HepG2 (cell line): Measurements from ENCODE around the gene LCA5. TPM values are rescaled to one million over a fixed set of nuclear protein-coding genes. Genes with fewer than 3 reads are reported as not detected.
"Not testable (repeated sequence)": the region's sequence is repeated elsewhere in the genome, so short reads cannot be mapped to it uniquely, and the experiment has no call there.

ENCODE experiments used
- ATAC-seq: fragments of 200-7000 bp; cut with Tn5 transposase; 3 replicates; pipeline ENCODE4 v1.9.1; 2020; ENCODE audit warnings: mild to moderate bottlenecking, moderate library complexity
- BruUV-seq: library from RNA; stranded (reverse); fragments of 400-500 nt; replicated peaks from 2 replicates; lab custom pipeline; 2021; lab: Mats Ljungman, UMichigan
- CTCF ChIA-PET: fragments of 300-600 bp; formaldehyde crosslinking; extraction: SDS; loops from one replicate; lab custom pipeline; 2021; ENCODE audit warnings: low total read pairs, inconsistent platforms, low intra/inter-chr PET ratio; lab: Yijun Ruan, JAX
- POLR2A ChIA-PET: fragments of 350-600 bp; sonication (Branson Sonifier 250); formaldehyde crosslinking; loops from one replicate; lab custom pipeline; 2020; ENCODE audit warnings: antibody characterized with exemption, inconsistent platforms; lab: Yijun Ruan, JAX
- DNase-seq: peaks from one replicate; pipeline ENCODE4 v3.0.0-alpha.2; 2015; ENCODE audit warnings: low spot score
- FAIRE-seq: peaks from 3 replicates; lab custom pipeline; 2011; peaks lifted over from hg19 to GRCh38; lab: Jason Lieb, UNC
- H2AFZ ChIP-seq: one replicate; pipeline ENCODE4 v1.6.1; 2011; ENCODE audit warnings: low read length, inconsistent platforms
- H3K27ac ChIP-seq: fragments of 300-600 bp; 3 replicates; pipeline ENCODE4 v1.8.0; 2011; ENCODE audit warnings: mixed run types, mild to moderate bottlenecking, mixed read lengths, low read length, inconsistent platforms; ENCODE audit not compliant: insufficient read depth; ENCODE audit errors: extremely low read length
- H3K27me3 ChIP-seq, 2 experiments: fragments of 200-600 bp in 1 of 2; 2 replicates in 1 of 2; 3 replicates in 1 of 2; pipeline versions ENCODE4 v1.6.0 to v1.8.0; 2011; ENCODE audit warnings: low read length in 2 of 2, mild to moderate bottlenecking in 2 of 2, moderate library complexity in 2 of 2, inconsistent platforms in 1 of 2; ENCODE audit not compliant: insufficient read depth in 2 of 2, control insufficient read depth in 1 of 2
- H3K36me3 ChIP-seq, 2 experiments: fragments of 200-600 bp in 1 of 2; replicated peaks in 1 of 2; 2 replicates in 1 of 2; 3 replicates in 1 of 2; pipeline versions ENCODE4 v1.5.1 to v1.8.0; 2011; ENCODE audit warnings: low read length in 2 of 2, inconsistent platforms in 1 of 2; ENCODE audit not compliant: insufficient read depth in 2 of 2, control insufficient read depth in 1 of 2
- H3K4me1 ChIP-seq: 2 replicates; pipeline ENCODE4 v1.5.1; 2012; ENCODE audit warnings: low read length, inconsistent platforms; ENCODE audit not compliant: insufficient read depth
- H3K4me2 ChIP-seq: 2 replicates; pipeline ENCODE4 v1.6.0; 2011; ENCODE audit warnings: low read depth, low read length, inconsistent platforms
- H3K4me3 ChIP-seq, 3 experiments: fragments of 200-600 bp in 1 of 3; sonication (generic), shearing (Covaris generic) in 1 of 3; replicated peaks in 1 of 3; 2 replicates each; pipeline ENCODE4 v1.5.1; 2011 to 2016; ENCODE audit warnings: low read length in 3 of 3, inconsistent platforms in 2 of 3, low read depth in 2 of 3, mild to moderate bottlenecking in 2 of 3, control low read depth in 1 of 3, mixed read lengths in 1 of 3; ENCODE audit not compliant: insufficient read depth in 1 of 3
- H3K79me2 ChIP-seq: one replicate; pipeline ENCODE4 v1.6.1; 2011; ENCODE audit warnings: low read length, inconsistent platforms; ENCODE audit not compliant: insufficient read depth
- H3K9ac ChIP-seq: 2 replicates; pipeline ENCODE4 v1.6.0; 2011; ENCODE audit warnings: mild to moderate bottlenecking, low read depth, low read length, inconsistent platforms; ENCODE audit not compliant: insufficient read depth
- H3K9me3 ChIP-seq: 2 replicates; pipeline ENCODE4 v1.5.1; 2012; ENCODE audit warnings: mild to moderate bottlenecking, low read length
- H4K20me1 ChIP-seq: 2 replicates; pipeline ENCODE4 v1.6.0; 2011; ENCODE audit warnings: inconsistent platforms, mild to moderate bottlenecking, low read length, moderate library complexity; ENCODE audit not compliant: insufficient read depth
- ARID2 ChIP-seq: sonication (generic); formaldehyde crosslinking; IDR thresholded peaks from 2 replicates; pipeline ENCODE4 v1.8.1; 2022; ENCODE audit warnings: mild to moderate bottlenecking, missing genetic modification reagents, borderline replicate concordance
- ATAD3A ChIP-seq: sonication (generic); formaldehyde crosslinking; IDR thresholded peaks from 2 replicates; pipeline ENCODE4 v1.4.0; 2020; ENCODE audit warnings: missing genetic modification reagents
- CENPT ChIP-seq: sonication (generic); formaldehyde crosslinking; IDR thresholded peaks from 2 replicates; pipeline ENCODE4 v1.8.0; 2022; ENCODE audit warnings: low read depth, mild to moderate bottlenecking, moderate library complexity, missing genetic modification reagents
- MXD1 ChIP-seq: sonication (generic); formaldehyde crosslinking; IDR thresholded peaks from 2 replicates; pipeline ENCODE4 v1.4.0; 2020; ENCODE audit warnings: mild to moderate bottlenecking, missing genetic modification reagents
- SOX5 ChIP-seq: IDR thresholded peaks from 2 replicates; pipeline ENCODE4 v1.6.1; 2016; ENCODE audit warnings: borderline replicate concordance
- THAP11 ChIP-seq: IDR thresholded peaks from 2 replicates; pipeline ENCODE4 v1.6.1; 2016; ENCODE audit warnings: missing biosample characterization, missing genetic modification reagents
- ZNF331 ChIP-seq: sonication (generic); formaldehyde crosslinking; IDR thresholded peaks from 2 replicates; pipeline ENCODE4 v1.4.0; 2020; ENCODE audit warnings: missing genetic modification reagents
- ZNF670 ChIP-seq: sonication (generic); formaldehyde crosslinking; IDR thresholded peaks from 2 replicates; pipeline ENCODE4 v1.8.0; 2022; ENCODE audit warnings: mild to moderate bottlenecking, missing genetic modification reagents, borderline replicate concordance
- WGBS: methylation state at CpG from one replicate; pipeline ENCODE4 v1.1.6; 2017; ENCODE audit warnings: low lambda C conversion rate; 5-methylcytosine and 5-hydroxymethylcytosine counted together
- in situ Hi-C: cut with HindIII; loops from 2 replicates; pipeline ENCODE4 v1.10.0; 2017; ENCODE audit warnings: low pct_unique_long_range_greater_than_20kb; ENCODE audit not compliant: extremely low pct_ligation_motif_present
- intact Hi-C: fragments of 100-400 bp; cut with micrococcal nuclease; formaldehyde crosslinking; loops from one replicate; pipeline ENCODE4 v1.10.0; 2022; ENCODE audit not compliant: unreplicated experiment
- polyA plus RNA-seq, 8 experiments: library from polyadenylated mRNA; depleted of rRNA in 3 of 8; stranded (reverse) in 7 of 8; unstranded in 1 of 8; fragments of >200 nt; fragmentation: Illumina TruSeq in 4 of 8; extraction: Trizol in 4 of 8; gene quantifications; 2 replicates each; pipeline versions ENCODE4 v1.2.1 to v1.2.3, GENCODE V29; 2011 to 2016; ENCODE audit warnings: low read depth in 4 of 8, missing spikeins in 1 of 8, mixed read lengths in 1 of 8; ENCODE audit not compliant: insufficient read depth in 1 of 8
- total RNA-seq, 5 experiments: library from RNA; depleted of rRNA; stranded (reverse); fragments of >200 nt; fragmentation: Illumina TruSeq; extraction: Trizol; gene quantifications; 2 replicates each; pipeline ENCODE4 v1.2.3, GENCODE V29; 2016; ENCODE audit warnings: low read depth in 1 of 5

The LCA5 gene
- total and polyA plus RNA-seq, 2 of the 13 experiments (the other 11 are each of a cell fraction or from before 2014, with no cell fraction given), result 0.84 to 4.6 TPM

GRCh38 chr6:79446006-79446405 is 91.2 kb downstream of the LCA5 start:
- ATAC-seq (no peak), FAIRE-seq (no peak), DNase-seq (no peak)
- H3K9ac ChIP-seq, result no peak overlapping the region
- BruUV-seq, result no TSS peak
- no peak overlapping the region for H2AFZ ChIP-seq
- no peaks in the 10 kb centered on the region for H3K79me2 ChIP-seq
- H3K9me3 ChIP-seq, result no peaks in the 10 kb centered on the region
- in situ Hi-C loops, result no loop called here
- intact Hi-C loops, result no loop called here
- TF ChIP-seq ZNF670 (CRISPR knock-in tag), result no peak
- no peak for TF ChIP-seq SOX5 (CRISPR knock-in tag)
- TF ChIP-seq MXD1 (CRISPR knock-in tag), result no peak
- TF ChIP-seq ZNF331 (CRISPR knock-in tag), result no peak
- TF ChIP-seq ARID2 (CRISPR knock-in tag), result no peak
- no peak for TF ChIP-seq THAP11
- TF ChIP-seq CENPT (CRISPR knock-in tag), result no peak
- TF ChIP-seq ATAD3A (CRISPR knock-in tag), result no peak
- H3K4me2 ChIP-seq, result no peak overlapping the region
- H3K27me3 ChIP-seq, result no peaks in the 10 kb centered on the region
- peaks cover 10% of the 10 kb centered on the region for H3K4me1 ChIP-seq
- ChIA-PET POLR2A (no interaction called here), CTCF (no interaction called here)
- H3K4me3 ChIP-seq, result no peak overlapping the region
- H3K27ac ChIP-seq, result no peak overlapping the region
- WGBS, result 44% methylated on average over 4 of the region's 4 CpGs
- H3K36me3 ChIP-seq, result no peaks in the 10 kb centered on the region
- no peaks in the 10 kb centered on the region for H4K20me1 ChIP-seq

GRCh38 chr6:79443876-79444275 is 93.4 kb downstream of the LCA5 start:
- in situ Hi-C loops, CTCF ChIA-PET, H4K20me1 ChIP-seq, H3K4me2 ChIP-seq, H3K27ac ChIP-seq, ATAC-seq, H3K27me3 ChIP-seq, FAIRE-seq, DNase-seq, H3K4me1 ChIP-seq, H3K79me2 ChIP-seq, H3K9me3 ChIP-seq, H3K4me3 ChIP-seq, H3K9ac ChIP-seq, intact Hi-C loops, H3K36me3 ChIP-seq, BruUV-seq, H2AFZ ChIP-seq, POLR2A ChIA-PET: not testable (repeated sequence)
- 12% methylated on average over 3 of the region's 3 CpGs for WGBS
